Measurements from ENCODE around the gene TOP1. TPM values are rescaled to one million over a fixed set of nuclear protein-coding genes. Genes with fewer than 3 reads are reported as not detected.
A peak's percentile ranks its signal among the peaks of the same experiment; 100 is the strongest.

The TOP1 gene
- total and polyA plus RNA-seq, 4 donors = 39.7 to 62.7 (median 51.7) TPM

DNA sequence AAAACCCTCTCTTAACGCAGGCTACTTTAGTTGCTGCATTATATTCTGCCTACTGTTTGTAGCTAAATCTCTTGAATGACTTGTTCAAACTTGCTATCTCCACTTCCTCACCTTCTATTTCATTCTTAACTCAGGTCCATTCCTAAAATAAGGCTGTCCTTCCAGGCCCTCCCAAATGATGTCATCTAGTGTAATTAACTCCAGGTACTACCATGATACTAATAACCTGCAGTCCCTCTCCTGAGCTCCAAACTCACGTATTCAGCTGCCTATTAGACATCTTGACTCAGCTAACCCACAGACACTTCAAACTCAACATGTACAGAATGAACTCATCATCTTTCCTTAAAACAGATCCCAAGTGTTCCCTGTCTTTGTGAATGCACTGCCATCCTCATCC lies 10.5 kb upstream of the TOP1 start:
- H3K9me3 ChIP-seq (ENCODE audit: control insufficient read depth in 4 of 4, insufficient read depth in 3 of 4, low read length in 3 of 4) = no peaks in the 10 kb centered on the region
- DNase-seq (no peak), ATAC-seq (ENCODE audit: insufficient read depth, low FRiP score) (no peak)
- H3K4me1 ChIP-seq (ENCODE audit: control insufficient read depth in 5 of 5, insufficient read depth in 5 of 5, low read length in 5 of 5) = no peaks in the 10 kb centered on the region
- H3K9ac ChIP-seq (ENCODE audit: insufficient read depth in 1 of 2, low read length in 2 of 2) = no peak overlapping the region
- no peak overlapping the region for H3K4me3 ChIP-seq
- no peak overlapping the region for H3K27ac ChIP-seq (ENCODE audit: low read depth in 1 of 2, low read length in 1 of 2)
- 74 to 91% methylated on average over 2 of the region's 2 CpGs for WGBS, 2 donors
- TF ChIP-seq, protein P1, sequence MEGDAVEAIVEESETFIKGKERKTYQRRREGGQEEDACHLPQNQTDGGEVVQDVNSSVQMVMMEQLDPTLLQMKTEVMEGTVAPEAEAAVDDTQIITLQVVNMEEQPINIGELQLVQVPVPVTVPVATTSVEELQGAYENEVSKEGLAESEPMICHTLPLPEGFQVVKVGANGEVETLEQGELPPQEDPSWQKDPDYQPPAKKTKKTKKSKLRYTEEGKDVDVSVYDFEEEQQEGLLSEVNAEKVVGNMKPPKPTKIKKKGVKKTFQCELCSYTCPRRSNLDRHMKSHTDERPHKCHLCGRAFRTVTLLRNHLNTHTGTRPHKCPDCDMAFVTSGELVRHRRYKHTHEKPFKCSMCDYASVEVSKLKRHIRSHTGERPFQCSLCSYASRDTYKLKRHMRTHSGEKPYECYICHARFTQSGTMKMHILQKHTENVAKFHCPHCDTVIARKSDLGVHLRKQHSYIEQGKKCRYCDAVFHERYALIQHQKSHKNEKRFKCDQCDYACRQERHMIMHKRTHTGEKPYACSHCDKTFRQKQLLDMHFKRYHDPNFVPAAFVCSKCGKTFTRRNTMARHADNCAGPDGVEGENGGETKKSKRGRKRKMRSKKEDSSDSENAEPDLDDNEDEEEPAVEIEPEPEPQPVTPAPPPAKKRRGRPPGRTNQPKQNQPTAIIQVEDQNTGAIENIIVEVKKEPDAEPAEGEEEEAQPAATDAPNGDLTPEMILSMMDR (IDR thresholded peaks at IDR 0.05; ENCODE audit: control extremely low read depth, extremely low read depth) = no peak
- no peaks in the 10 kb centered on the region for H3K36me3 ChIP-seq (ENCODE audit: control insufficient read depth in 4 of 4, insufficient read depth in 4 of 4, low read length in 4 of 4)
- no peaks in the 10 kb centered on the region for H3K27me3 ChIP-seq (ENCODE audit: control insufficient read depth in 3 of 3, insufficient read depth in 3 of 3, low read length in 2 of 3)

DNA sequence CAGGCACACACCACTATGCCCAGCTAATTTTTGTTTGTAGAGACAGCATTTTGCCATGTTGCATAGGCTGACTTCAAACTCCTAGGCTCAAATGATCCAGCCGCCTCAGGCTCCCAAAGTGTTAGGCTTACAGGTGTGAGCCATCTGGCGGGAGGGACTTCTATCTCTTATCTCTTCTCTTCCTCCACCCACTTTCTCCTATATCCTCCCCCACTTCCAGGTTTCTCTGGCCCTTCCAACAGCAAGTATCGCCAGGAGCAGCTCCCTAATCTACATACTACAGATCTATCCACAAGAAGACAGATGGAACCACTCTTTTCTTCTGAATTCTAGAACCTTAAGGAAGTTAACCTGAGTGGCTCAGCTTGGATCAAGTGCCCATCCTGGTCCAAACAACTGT lies 5.1 kb upstream of the TOP1 start:
- no peak overlapping the region for H3K4me3 ChIP-seq
- no peaks in the 10 kb centered on the region for H3K9me3 ChIP-seq (ENCODE audit: control insufficient read depth in 4 of 4, insufficient read depth in 3 of 4, low read length in 3 of 4)
- ATAC-seq (ENCODE audit: insufficient read depth, low FRiP score) (no peak), DNase-seq (no peak)
- H3K27ac ChIP-seq (ENCODE audit: low read depth in 1 of 2, low read length in 1 of 2) = no peak overlapping the region
- TF ChIP-seq, protein P1 (IDR thresholded peaks at IDR 0.05; ENCODE audit: control extremely low read depth, extremely low read depth) = no peak
- peaks cover 0 to 7% (median 2%) of the 10 kb centered on the region in 5 donors for H3K4me1 ChIP-seq (ENCODE audit: control insufficient read depth in 5 of 5, insufficient read depth in 5 of 5, low read length in 5 of 5)
- H3K9ac ChIP-seq (ENCODE audit: insufficient read depth in 1 of 2, low read length in 2 of 2) = no peak overlapping the region
- WGBS, 2 donors = 92 to 95% methylated on average over 3 of the region's 3 CpGs
- H3K36me3 ChIP-seq (ENCODE audit: control insufficient read depth in 4 of 4, insufficient read depth in 4 of 4, low read length in 4 of 4) = no peaks in the 10 kb centered on the region
- H3K27me3 ChIP-seq (ENCODE audit: control insufficient read depth in 3 of 3, insufficient read depth in 3 of 3, low read length in 2 of 3) = no peaks in the 10 kb centered on the region

DNA sequence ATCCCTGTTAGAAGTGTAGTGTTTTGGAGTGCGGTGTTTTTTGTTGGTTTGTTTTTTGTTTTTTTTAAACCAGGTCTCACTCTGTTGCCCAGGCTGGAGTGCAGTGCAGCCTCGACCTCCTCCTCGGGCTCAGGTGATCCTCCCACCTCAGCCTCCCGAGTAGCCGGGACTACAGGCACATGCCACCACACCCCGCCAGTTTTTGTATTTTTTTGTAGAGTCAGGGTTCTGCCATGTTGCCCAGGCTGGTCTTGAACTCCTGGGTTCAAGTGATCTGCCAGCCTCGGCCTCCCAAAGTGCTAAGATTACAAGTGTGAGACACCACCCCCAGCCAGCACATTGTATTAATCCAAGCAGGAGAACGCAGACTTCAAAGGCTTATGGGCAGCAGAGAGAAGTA lies 1.3 kb upstream of the TOP1 start:
- Histone ChIP-seq H3K4me3 (no peak overlapping the region), H3K9me3 (ENCODE audit: control insufficient read depth in 4 of 4, insufficient read depth in 3 of 4, low read length in 3 of 4) (no peaks in the 10 kb centered on the region), H3K9ac (ENCODE audit: insufficient read depth in 1 of 2, low read length in 2 of 2) (no peak overlapping the region), H3K36me3 (ENCODE audit: control insufficient read depth in 4 of 4, insufficient read depth in 4 of 4, low read length in 4 of 4) (peaks cover 0 to 2% (median 0%) of the 10 kb centered on the region in 4 donors), H3K27ac (ENCODE audit: low read depth in 1 of 2, low read length in 1 of 2) (peak overlapping the region in 1 of 2 donors; percentile 52), H3K27me3 (ENCODE audit: control insufficient read depth in 3 of 3, insufficient read depth in 3 of 3, low read length in 2 of 3) (no peaks in the 10 kb centered on the region), H3K4me1 (ENCODE audit: control insufficient read depth in 5 of 5, insufficient read depth in 5 of 5, low read length in 5 of 5) (peaks cover 2 to 31% (median 20%) of the 10 kb centered on the region in 5 donors)
- 93 to 94% methylated on average over 8 of the region's 8 CpGs for WGBS, 2 donors
- TF ChIP-seq, protein P1 (IDR thresholded peaks at IDR 0.05; ENCODE audit: control extremely low read depth, extremely low read depth) = no peak
- ATAC-seq (ENCODE audit: insufficient read depth, low FRiP score) (no peak), DNase-seq (no peak)

DNA sequence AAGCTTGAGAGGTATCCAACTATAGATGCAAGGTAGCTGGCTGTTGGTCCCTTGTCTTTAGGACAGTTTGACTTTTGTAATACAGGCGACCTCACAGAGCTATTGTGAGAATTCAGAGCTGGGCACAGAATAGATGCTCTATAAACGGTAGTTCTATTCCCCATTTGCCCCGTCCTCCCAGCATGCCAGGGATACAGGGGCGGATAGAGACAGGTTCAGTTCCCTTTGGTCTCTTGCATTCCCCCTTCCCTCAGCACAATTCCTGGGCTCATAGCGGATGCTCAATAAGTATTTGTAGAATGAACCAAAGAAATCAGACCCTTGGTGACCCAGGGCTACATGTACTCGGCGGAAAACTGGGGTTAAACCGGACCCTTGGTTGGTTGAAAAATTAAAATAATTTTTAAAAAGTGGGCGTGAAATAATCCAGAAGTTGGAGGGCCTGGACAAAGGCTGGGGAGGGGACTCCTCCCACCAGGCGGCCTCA lies 707 bp upstream of the TOP1 start:
- Histone ChIP-seq H3K9ac (ENCODE audit: insufficient read depth in 1 of 2, low read length in 2 of 2) (peak overlapping the region; percentile 47 to 49), H3K9me3 (ENCODE audit: control insufficient read depth in 4 of 4, insufficient read depth in 3 of 4, low read length in 3 of 4) (no peaks in the 10 kb centered on the region), H3K36me3 (ENCODE audit: control insufficient read depth in 4 of 4, insufficient read depth in 4 of 4, low read length in 4 of 4) (peaks cover 0 to 3% (median 0%) of the 10 kb centered on the region in 4 donors), H3K27ac (ENCODE audit: low read depth in 1 of 2, low read length in 1 of 2) (peak overlapping the region; percentile 10 to 71), H3K4me3 (no peak overlapping the region), H3K27me3 (ENCODE audit: control insufficient read depth in 3 of 3, insufficient read depth in 3 of 3, low read length in 2 of 3) (no peaks in the 10 kb centered on the region), H3K4me1 (ENCODE audit: control insufficient read depth in 5 of 5, insufficient read depth in 5 of 5, low read length in 5 of 5) (peaks cover 2 to 36% (median 25%) of the 10 kb centered on the region in 5 donors)
- ATAC-seq (ENCODE audit: insufficient read depth, low FRiP score) (no peak), DNase-seq (no peak)
- 29 to 32% methylated on average over 10 of the region's 10 CpGs for WGBS, 2 donors
- TF ChIP-seq, protein P1 (IDR thresholded peaks at IDR 0.05; ENCODE audit: control extremely low read depth, extremely low read depth) = no peak

Data from lung (tissue), 12 donors.